ENCODE data around the gene SOHLH1.

The SOHLH1 gene

DNA sequence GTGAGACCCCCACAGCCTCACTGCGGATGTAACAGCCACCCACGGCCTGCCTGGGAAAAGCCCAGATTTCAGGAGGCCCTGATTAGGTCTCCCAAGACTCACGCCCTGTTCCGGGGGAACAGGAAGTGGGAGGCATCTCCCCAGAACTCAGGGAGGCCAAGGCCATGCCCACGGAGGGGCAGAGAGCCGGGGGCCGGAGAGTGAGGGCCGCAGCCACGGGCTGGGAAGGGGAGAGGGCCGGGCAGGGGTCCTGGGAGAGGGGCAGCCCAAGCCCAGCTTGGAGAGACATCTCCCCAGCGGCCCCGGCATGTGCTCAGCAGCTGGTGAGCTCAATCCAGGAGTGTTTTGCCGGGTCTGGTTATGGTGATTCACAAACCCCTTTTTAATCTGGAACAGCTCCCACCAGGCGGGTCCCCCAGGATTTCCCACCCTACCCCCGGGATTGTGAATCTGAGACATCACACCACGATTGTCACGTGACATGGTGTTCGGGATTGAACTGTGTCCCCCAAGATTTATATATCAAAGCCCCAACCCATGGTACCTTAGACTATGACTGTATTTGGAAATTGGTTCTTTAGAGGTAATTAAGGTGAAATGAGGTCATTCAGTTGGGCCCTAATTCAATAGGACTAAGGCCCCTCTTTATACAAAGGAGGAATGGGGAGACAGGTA lies 29.3 kb upstream of the SOHLH1 start:
- DNase-seq (ENCODE audit: low read depth), result no peak

DNA sequence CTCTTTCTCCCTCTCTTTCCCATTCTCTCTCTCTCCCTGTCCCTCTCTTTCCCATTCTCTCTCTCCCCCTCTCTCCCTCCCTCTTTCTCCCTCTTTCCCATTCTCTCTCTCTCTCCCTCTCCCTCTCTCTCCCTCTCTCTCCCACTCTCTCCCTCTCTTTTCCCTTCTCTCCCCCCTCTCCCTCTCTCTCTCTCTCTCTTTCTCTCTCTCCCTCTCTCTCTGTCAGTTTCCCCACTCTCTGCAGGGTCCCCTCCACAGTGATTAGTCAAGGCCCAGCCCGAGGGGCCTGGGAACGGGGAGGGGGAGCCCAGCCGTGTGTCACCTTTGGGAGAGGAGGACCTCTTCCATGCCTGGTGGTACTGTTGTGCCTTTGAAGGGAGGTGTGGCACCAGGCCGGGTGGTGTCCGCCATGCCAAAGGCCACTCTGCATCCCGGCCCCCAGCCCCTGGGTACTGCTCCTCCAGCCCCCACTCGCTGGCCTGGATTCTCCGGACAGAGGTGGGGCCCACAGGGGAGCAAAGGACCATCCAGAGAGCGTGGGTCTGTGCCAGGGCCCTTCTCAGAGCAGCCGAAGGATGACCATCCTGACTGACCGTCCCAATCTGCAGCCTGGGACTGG lies 28.1 kb upstream of the SOHLH1 start:
- DNase-seq (ENCODE audit: low read depth), result no peak

DNA sequence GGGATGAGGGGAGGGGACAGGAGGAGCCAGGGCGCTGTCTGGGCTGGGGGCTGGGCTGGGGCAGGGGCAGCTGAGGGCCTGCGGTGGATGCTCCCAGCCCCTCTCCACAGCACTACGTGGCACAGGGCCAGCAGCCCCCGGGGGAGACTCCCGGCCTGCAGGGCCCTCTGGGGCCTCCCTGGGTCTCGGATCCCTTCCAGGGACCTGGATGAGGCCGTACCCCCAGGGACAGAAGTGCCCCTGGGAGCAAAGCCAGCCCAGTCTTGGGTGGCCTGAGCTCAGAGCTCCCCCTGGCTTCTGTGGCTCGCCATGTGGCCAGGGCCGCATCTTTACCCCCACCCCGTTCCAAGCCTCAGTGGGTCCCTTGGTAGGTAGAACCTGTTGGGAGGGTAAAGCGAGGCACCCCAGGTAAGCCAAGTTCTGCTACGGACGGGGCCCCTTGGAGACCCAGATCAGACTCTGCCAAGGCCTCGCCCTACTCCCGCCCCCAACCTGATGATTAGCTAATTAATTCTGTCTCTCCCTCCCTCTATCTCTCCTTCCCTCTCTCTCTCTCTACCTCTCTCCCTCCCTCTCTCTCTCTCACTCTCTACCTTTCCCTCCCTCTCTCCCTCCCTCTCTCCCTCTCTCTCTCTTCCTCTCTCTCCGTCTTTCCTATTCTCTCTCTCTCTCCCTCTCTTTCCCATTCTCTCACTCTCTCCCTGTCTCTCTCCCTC lies 27.0 kb upstream of the SOHLH1 start:
- DNase-seq (ENCODE audit: low read depth), result no peak

DNA sequence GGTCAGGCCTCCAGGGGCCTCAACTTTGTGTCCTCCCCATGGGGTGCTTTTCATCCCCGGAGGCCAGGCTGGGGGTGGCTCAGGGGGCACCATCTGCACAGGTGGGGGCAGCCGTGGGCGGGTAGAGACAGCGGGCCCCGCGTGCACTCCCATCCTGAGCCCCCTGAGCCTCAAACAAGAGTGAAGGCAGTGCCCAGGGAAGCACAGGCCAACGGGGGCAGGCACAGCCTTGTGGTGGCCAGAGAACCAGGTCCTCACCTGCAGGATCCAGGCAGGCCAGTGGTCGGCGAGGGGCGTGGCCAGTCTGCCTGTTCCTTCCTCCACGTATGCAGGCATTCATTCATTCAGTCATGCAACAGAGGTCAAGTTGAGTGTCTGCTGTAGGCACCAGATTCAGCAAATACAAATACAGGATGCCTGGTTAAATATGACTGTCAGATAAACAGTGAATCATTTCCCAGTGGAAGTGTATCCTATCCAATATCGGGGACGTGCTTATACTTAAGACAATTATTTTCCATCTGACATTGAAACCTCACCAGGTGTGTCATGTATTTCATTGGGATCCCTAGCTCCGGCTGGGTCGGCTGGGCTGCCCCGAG lies 25.0 kb upstream of the SOHLH1 start:
- DNase-seq (ENCODE audit: low read depth), result no peak

DNA sequence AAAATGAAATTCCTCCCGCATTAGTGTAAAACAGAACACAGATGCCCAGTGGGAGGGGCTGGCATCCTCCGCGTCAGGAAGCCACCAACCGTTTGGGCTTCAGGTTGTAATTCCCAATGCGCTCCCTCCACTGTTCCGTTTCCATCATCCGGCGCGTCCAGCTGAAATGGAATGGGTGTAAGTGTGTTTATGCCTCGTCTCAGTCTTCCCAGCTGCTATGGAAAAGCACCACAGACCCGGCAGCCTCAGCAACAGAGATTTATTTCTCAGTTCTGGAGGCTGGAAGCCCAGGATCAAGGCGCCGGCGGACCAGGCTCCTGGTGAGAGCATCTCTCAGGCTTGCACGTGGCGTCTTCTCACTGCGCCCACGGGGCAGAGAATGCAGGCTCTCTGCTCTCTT lies 23.1 kb upstream of the SOHLH1 start:
- no peak for DNase-seq (ENCODE audit: low read depth)

DNA sequence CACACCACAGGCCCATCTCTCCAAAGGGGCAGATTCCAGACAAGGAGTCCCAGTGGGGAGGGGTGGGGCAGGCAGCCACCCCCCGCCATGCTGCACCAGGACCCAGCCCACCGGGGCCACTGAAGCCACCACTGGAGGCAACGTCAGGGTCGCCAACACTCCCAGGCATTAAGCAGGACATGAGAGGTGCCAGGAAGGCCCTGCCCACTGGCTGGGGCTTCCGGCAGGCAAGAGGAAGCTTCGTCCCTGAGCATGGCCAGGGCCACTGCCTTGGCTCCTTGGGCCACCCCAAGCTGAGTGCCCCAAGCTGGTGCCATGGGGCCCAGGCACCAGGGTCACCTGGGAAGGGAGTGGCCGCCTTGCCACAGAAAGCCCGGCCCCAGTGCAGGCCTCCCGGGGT lies 20.2 kb upstream of the SOHLH1 start:
- DNase-seq (ENCODE audit: low read depth), result no peak

DNA sequence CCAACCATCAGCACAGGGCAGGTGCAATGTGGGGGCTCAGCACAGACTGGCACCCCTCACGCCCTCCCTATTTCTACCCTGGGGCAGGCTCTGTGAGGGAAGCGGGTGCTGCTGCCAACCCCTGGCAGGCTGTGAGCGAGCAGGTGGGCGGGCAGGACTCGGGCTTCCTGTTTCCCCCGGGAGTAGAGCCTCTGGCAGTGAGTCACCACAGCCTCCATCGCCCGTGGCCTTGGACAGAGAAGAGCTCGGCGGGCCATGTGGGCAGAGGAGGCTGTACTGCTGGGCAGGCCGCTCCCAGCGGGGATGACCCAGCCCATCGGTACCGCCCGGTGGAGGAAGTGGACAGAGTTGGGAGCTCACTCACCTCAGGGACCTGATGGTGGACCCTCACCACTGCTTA lies 19.3 kb upstream of the SOHLH1 start:
- no peak for DNase-seq (ENCODE audit: low read depth)

DNA sequence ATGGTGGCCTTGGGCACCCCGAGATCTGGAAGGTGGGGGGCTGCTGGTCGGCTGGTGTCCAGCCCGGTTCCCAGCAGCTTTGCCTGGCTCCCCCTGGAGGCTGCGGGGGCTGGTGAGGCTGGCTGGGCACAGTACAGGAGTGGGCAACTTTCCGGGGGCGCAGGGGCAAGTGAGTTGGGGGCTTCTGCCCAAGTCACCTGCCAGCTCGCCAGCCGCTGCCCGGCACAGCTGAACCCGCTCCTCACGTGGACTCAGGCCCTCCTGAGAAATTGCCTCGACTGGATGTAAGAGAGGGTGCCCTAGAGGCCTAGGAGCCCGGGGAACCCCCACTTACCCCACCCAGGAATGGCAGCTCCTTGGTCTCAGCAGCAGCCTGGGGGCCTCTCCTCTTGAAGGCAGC lies 18.1 kb upstream of the SOHLH1 start:
- DNase-seq (ENCODE audit: low read depth), result no peak

DNA sequence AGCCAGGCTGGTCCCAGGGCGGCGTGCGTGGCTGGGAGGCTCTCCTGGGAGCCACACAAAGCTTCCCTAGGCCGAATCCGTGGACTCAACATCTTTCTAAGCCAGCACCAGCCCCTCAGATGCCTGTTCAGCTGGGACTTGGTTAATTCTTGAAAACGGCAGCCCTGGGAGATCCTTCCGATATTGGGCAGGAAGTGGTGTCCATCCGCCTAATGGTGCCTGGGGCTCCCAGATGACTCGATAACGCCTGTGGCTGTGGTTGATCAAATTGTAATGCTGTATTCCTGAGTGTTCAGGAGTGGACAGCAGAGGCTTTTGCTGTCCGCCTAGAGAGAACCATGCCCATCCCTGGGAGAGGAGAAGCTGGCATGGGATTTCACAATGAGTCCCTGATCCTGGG lies 16.8 kb upstream of the SOHLH1 start:
- DNase-seq (ENCODE audit: low read depth), result no peak

DNA sequence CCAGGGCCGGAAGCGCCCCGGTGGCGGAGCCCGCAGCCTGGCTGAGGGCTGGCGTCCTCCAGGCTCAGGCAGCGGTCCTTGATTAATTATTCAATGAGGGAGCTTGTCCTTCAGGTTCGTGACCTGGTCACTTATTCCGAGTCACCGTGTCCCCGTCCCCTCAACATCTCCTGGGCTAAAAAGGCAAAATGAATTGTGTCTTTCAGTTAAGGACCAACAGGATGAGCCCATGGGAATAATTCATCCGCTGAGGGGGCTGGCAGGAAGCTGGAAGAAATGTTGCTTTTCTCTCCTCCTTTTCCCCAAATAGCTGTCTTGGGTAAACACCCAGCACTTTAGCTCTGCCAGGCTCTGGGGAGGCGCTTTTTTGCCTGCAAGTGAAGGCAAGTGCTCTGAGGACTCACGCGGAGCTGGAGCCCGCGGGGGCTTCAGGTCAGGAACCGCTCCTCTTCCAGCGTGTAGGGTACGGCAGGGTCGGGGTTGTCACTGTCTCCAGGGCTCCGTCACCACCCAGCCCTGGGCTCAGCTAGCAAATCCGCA lies 15.8 kb upstream of the SOHLH1 start:
- no peak for DNase-seq (ENCODE audit: low read depth)

DNA sequence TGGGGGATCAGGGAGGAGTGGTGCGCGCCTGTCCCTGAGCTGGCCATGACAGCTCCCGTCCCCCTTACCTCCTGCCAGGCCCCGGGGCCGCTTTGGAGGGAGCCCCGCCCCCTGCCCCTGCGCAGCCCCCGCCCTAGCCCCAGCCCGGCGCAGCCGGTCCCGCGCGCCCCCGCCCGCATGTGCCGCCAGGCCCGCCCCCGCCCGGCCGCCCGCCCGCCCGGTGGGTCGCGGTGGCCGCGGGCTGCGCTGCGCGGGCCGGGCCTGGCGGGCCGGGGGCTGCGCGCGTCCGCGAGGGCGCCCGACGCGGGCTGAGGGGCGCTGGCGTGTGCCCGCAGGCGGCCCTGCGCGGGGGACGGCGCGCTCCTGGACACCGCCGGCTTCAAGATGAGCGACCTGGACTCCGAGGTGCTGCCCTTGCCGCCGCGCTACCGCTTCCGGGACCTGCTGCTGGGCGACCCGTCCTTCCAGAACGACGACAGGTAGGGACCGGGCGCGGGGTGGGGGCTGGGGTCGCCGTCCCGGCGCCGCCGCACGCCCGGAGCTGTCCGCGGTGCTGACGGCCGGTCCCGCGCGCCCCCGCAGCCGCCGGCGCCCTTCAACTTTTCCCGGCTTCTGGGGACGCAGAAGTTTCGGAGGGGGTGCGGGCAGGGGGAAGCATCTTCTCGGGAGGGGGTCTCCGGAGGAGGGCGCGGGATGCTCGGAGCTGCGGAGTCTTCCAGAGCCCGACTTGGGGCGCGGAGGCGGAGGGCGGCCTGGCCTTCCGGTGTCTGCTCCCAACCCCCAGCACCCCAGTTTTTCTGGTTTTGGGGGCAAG lies 15.2 kb upstream of the SOHLH1 start:
- no peak for DNase-seq (ENCODE audit: low read depth)

DNA sequence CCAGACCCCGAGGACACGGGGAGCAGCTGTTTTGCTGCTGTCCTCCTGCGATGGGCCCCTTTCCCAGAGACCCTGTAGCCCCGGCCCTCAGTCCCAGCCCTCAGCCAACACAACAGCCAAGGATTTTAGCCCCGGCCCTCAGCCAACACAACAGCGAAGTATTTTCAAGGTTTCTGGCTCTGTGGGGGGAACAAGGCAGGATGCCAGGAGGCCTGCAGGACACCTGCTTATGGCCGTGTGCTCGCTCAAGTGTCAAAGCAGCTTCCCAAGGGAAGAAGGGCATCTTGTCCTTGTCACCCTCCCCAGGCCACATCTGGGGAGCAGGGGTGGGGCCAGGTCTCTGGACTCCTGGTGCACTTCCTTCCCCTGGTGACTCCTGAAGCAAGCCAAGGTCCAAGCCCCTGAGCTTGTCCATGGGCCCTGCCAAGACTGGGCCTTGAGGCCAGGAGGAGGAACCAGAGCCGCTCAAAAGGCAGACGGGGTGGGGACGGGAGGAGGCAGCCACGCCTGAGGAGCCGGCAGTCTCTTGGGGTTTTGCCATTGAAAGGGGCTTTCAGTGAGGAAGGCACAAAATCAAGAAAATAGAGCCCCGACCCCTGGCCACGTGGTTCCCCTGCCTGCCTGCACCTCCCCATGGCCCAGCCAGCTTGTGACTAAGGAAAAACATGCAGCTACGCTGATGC lies 13.5 kb upstream of the SOHLH1 start:
- no peak for DNase-seq (ENCODE audit: low read depth)

DNA sequence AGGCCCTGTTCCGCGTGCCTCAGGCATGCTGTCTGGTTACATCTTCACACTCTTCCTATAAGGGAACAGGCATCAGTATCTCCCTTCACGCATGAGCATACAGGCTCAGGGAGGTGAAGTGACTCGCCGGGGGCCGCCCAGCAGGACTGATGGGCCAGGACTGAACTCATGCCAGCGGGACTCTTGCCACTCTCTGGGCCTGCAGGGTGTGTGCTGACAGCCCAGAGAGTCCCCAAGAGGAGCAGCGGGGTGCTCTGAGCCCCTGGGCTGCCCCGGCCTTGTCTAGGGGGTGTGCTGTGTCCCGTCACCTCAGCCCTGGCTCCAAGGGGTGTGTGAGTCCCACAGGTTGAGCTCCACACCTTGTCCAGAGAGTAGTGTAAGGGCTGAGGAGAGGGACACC lies 12.6 kb upstream of the SOHLH1 start:
- DNase-seq (ENCODE audit: low read depth), result no peak

DNA sequence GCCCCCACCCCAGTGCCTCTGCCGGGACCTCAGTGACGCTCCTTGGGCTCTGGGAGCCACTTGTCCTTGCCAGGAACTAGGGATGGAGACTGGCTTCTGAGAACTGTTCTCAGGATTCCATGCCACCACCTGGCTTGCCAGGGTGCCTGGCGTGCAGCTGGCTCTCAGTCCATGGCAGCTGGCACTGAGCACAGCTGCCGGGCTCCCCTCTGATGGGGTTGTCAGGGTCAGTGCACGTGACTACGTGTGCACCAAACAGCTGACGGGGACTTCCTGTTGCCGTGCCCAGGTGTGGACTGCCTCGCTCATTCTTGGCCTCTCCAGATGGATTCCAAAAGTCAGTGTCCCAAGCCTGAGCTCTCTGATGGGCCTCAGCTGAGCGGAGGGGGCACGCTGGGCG lies 12.1 kb upstream of the SOHLH1 start:
- DNase-seq (ENCODE audit: low read depth), result no peak

DNA sequence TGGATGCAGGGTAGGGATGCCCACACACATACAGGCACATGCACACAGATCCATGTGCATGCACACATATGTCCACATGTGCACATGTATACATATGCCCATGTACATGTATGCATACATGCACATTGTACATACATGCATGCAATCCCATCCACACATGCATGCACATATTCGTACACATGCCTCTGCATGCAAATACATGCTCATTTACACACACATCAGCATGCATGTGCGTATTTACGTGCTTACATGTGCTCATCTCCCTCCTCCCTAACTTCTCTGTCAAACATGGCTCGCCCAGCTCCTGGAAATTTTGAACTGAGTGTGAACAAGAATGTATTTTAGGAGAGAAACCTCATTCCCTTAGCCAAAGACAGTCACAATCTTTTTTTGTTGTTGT lies 8.9 kb upstream of the SOHLH1 start:
- DNase-seq (ENCODE audit: low read depth), result no peak

DNA sequence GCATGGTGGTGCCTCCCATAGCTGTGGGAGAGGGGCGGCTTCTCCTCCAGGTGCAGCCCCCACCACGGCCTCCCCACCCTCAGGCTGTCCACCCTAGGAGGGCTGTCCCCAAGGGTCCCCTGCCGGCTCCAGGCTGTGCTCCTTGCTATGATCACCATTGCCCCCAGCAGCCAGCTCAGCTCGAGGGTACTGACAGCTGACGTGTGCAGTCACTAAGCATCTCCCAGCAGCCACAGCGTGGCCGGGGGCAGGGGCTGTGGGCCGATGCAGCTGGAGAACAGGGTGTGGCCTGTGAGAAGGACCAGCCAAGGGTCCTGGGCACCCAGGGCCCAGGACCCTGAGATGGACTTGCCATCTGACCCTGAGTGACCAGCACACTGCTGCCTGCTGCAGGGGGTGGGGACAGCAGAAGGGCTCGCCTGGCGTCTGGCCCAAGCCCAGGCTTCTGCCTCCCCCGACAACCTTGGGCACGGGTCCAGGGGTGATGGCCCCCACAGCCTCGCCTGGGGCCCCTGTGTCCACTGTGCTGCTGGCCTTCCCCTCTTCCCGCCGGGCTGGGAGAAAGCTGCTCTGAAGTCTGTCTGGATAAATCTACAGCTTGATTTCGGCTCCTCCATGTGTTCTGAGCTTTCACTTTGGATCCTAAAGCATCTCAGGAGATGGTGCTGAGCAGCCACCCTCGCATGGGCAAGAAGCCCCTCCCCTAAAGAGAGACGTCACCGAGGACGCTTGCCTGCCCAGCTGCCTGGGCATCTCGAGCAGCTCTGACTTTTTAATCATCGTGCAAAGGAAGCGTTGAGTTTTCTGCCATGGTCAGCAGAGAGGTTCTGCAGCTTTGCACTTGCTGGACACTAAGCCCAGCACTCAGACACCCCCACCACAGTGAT lies 8.2 kb upstream of the SOHLH1 start:
- DNase-seq (ENCODE audit: low read depth), result no peak

DNA sequence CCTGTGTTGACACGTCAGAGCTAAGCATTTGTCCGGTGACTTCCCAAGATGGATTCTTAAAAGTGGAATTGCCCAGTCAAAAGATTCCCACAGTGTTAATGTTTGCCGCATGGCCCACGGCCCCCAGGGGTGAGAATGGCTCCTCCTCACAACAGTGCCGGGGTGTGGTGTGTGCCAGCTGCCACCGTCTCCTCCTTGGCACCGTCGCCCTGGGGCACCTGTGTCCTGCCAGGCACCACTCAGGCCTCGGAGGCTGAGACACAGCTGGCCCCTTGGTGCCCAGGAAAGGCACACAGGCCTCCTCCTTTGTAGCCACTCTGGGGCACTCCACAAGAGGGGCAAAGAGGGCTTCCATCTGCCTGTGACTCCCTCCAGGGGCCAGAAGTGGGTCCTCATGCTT lies 7.0 kb upstream of the SOHLH1 start:
- no peak for DNase-seq (ENCODE audit: low read depth)

DNA sequence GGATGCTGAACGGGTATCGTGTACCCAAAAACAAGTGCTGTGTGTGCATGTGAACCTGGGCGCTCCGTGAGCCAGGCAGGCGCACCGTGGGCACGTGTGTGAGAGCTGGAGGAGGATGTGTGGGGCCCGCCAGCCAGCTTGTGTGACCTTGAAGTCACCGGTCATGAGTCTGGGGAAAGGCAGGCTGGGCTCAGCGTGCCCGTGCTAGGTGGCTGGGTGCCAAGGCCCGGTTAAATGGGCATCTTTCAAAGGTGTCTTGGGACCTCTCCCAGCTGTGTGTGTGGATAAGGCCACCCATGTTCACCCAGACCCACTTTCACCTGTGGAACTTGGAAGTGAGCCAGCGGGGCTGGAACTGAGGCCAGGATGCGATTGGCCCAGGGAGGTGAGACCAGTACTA lies 6.1 kb upstream of the SOHLH1 start:
- DNase-seq (ENCODE audit: low read depth), result no peak

DNA sequence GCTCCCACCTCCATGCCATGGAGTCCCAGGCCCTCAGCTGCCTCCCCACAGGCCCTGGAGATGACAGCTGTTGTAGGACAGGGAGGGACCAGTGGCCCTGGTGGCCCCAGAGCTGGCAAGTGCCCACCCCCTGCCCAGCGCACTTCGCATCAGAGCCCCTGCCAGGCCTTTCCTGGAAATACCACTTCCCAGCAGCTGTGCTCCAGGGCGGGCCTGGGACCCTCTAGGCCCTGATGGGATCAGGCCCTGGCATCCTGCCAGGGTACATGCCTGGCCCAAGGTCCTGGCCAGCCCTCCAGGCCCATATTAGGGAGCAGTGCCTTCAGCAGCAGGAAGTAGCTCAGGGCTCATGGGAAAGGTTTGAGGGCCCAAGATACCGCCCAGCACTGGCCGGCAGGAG lies 5.2 kb upstream of the SOHLH1 start:
- DNase-seq (ENCODE audit: low read depth), result no peak

DNA sequence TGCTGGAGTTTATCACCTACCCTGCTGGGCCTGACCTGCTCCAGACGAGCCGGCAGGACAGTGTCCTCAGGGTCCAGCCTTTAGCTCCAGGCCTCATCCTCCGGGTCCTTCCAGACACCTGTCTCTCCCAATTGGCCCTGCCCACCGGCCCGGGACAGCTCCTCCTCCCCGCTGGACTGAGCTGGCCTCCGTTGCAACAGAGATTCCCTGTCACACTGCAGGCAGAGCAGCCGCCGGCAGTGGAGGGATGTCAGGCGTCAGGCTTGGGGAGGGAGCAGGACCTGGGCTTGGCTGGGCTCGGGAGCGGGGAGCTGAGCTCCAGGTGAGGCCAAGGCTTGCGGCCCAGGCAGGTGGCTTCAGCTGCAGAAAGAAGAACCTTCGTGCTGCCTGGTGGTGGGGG lies 4.4 kb upstream of the SOHLH1 start:
- DNase-seq (ENCODE audit: low read depth), result no peak

All from activated T-cell treated with anti-CD3 and anti-CD28 coated beads for 1 hour (primary cell).